ENCODE data around the gene KIF26B. TPM values are rescaled to one million over a fixed set of nuclear protein-coding genes. Genes with fewer than 3 reads are reported as not detected.

KIF26B gene
- polyA plus RNA-seq, 1 donor from 2014 or later, result 6.3 TPM

- H3K36me3 ChIP-seq (ENCODE audit: insufficient read depth, low read length), result no peaks in the 10 kb centered on the region
- H3K9me2 ChIP-seq (ENCODE audit: insufficient read depth, low read length), result no peaks in the 10 kb centered on the region
- H3K27me3 ChIP-seq (ENCODE audit: insufficient read depth, low read depth, low read length), result no peaks in the 10 kb centered on the region
- no peak overlapping the region for H2AFZ ChIP-seq (ENCODE audit: low read depth, low read length)
- H3K79me2 ChIP-seq (replicated peaks; ENCODE audit: insufficient read depth, low read length), result no peaks in the 10 kb centered on the region
- no peaks in the 10 kb centered on the region for H3F3A ChIP-seq (ENCODE audit: insufficient read depth, low read length, poor library complexity, severe bottlenecking)
- H3K4me3 ChIP-seq (ENCODE audit: low read length), result no peak overlapping the region
- H3K9me3 ChIP-seq (ENCODE audit: low read length), result no peaks in the 10 kb centered on the region
- no peak overlapping the region for H3K4me2 ChIP-seq (ENCODE audit: low read length)
- no peak overlapping the region for H3K27ac ChIP-seq (ENCODE audit: low read length)
- no peaks in the 10 kb centered on the region for H4K20me1 ChIP-seq (ENCODE audit: insufficient read depth)
- H3K9ac ChIP-seq (ENCODE audit: low read length), result no peak overlapping the region
- TF ChIP-seq POLR2AphosphoS5 (IDR thresholded peaks at IDR 0.05) (no peak), CTCF (IDR thresholded peaks at IDR 0.05; ENCODE audit: poor library complexity, severe bottlenecking) (no peak), EZH2 (IDR thresholded peaks at IDR 0.05; ENCODE audit: borderline replicate concordance, insufficient read depth, low read length, poor library complexity, severe bottlenecking) (no peak), MXI1 (conservative IDR thresholded peaks at IDR 0.05; ENCODE audit: poor library complexity, severe bottlenecking) (no peak), REST (IDR thresholded peaks at IDR 0.05; ENCODE audit: borderline replicate concordance) (no peak), EP300 (conservative IDR thresholded peaks at IDR 0.05; ENCODE audit: poor library complexity, severe bottlenecking) (no peak), TAF1 (IDR thresholded peaks at IDR 0.05; ENCODE audit: low read depth) (no peak), RAD21 (conservative IDR thresholded peaks at IDR 0.05) (no peak), SMC3 (conservative IDR thresholded peaks at IDR 0.05; ENCODE audit: poor library complexity) (no peak)
These were observed 6.7 kb upstream of the KIF26B start for GRCh38 chr1:245148069-245148468.

- H3K36me3 ChIP-seq (ENCODE audit: insufficient read depth, low read length), result no peaks in the 10 kb centered on the region
- no peaks in the 10 kb centered on the region for H4K20me1 ChIP-seq (ENCODE audit: insufficient read depth)
- TF ChIP-seq TAF1 (IDR thresholded peaks at IDR 0.05; ENCODE audit: low read depth), result no peak
- no peak for TF ChIP-seq MXI1 (conservative IDR thresholded peaks at IDR 0.05; ENCODE audit: poor library complexity, severe bottlenecking)
- TF ChIP-seq RAD21 (conservative IDR thresholded peaks at IDR 0.05), result no peak
- TF ChIP-seq SMC3 (conservative IDR thresholded peaks at IDR 0.05; ENCODE audit: poor library complexity), result no peak
- no peak for TF ChIP-seq CTCF (IDR thresholded peaks at IDR 0.05; ENCODE audit: poor library complexity, severe bottlenecking)
- TF ChIP-seq EZH2 (IDR thresholded peaks at IDR 0.05; ENCODE audit: borderline replicate concordance, insufficient read depth, low read length, poor library complexity, severe bottlenecking), result no peak
- TF ChIP-seq EP300 (conservative IDR thresholded peaks at IDR 0.05; ENCODE audit: poor library complexity, severe bottlenecking), result no peak
- TF ChIP-seq POLR2AphosphoS5 (IDR thresholded peaks at IDR 0.05), result no peak
- no peak for TF ChIP-seq REST (IDR thresholded peaks at IDR 0.05; ENCODE audit: borderline replicate concordance)
- no peak overlapping the region for H3K27ac ChIP-seq (ENCODE audit: low read length)
- H3K4me3 ChIP-seq (ENCODE audit: low read length), result no peak overlapping the region
- no peak overlapping the region for H2AFZ ChIP-seq (ENCODE audit: low read depth, low read length)
- H3F3A ChIP-seq (ENCODE audit: insufficient read depth, low read length, poor library complexity, severe bottlenecking), result no peaks in the 10 kb centered on the region
- H3K4me2 ChIP-seq (ENCODE audit: low read length), result no peak overlapping the region
- H3K9me2 ChIP-seq (ENCODE audit: insufficient read depth, low read length), result no peaks in the 10 kb centered on the region
- H3K9ac ChIP-seq (ENCODE audit: low read length), result no peak overlapping the region
- no peaks in the 10 kb centered on the region for H3K9me3 ChIP-seq (ENCODE audit: low read length)
- H3K27me3 ChIP-seq (ENCODE audit: insufficient read depth, low read depth, low read length), result peaks cover 6% of the 10 kb centered on the region
- H3K79me2 ChIP-seq (replicated peaks; ENCODE audit: insufficient read depth, low read length), result no peaks in the 10 kb centered on the region
These were observed 5.9 kb upstream of the KIF26B start for GRCh38 chr1:245148861-245149260.

Measured in neural cell (in vitro differentiated cells).